NCI-H2107 (cell line): Measurements from ENCODE around the gene SLC28A1.
"Not testable (repeated sequence)": the region's sequence is repeated elsewhere in the genome, so short reads cannot be mapped to it uniquely, and the experiment has no call there.

Source experiments
- DNase-seq: peaks from one replicate; lab custom pipeline; 2025; lab: John Stamatoyannopoulos, UW

Gene SLC28A1

GRCh38 chr15:84909782-84910181, 25.3 kb downstream of the SLC28A1 start:
- DNase-seq: no peak

GRCh38 chr15:84910928-84911623, 26.6 kb downstream of the SLC28A1 start:
- DNase-seq: no peak

- no peak for DNase-seq
Measured at GRCh38 chr15:84911879-84912660, 27.6 kb downstream of the SLC28A1 start.

GRCh38 chr15:84913360-84913723, 28.9 kb downstream of the SLC28A1 start:
- DNase-seq: no peak

GRCh38 chr15:84914351-84914750, 29.9 kb downstream of the SLC28A1 start:
- DNase-seq: no peak

GRCh38 chr15:84914909-84915605, 30.6 kb downstream of the SLC28A1 start:
- no peak for DNase-seq

- DNase-seq: no peak
Measured at GRCh38 chr15:84915606-84915958, 31.1 kb downstream of the SLC28A1 start.

- DNase-seq: no peak
Measured at GRCh38 chr15:84917452-84917851, 33.0 kb downstream of the SLC28A1 start.

GRCh38 chr15:84919106-84919667, 34.7 kb downstream of the SLC28A1 start:
- DNase-seq: no peak

- DNase-seq: no peak
Measured at GRCh38 chr15:84921121-84921520, 36.7 kb downstream of the SLC28A1 start.

GRCh38 chr15:84922530-84922929, 38.1 kb downstream of the SLC28A1 start:
- no peak for DNase-seq

GRCh38 chr15:84924077-84924731, 39.7 kb downstream of the SLC28A1 start:
- DNase-seq: no peak

GRCh38 chr15:84924821-84925569, 40.5 kb downstream of the SLC28A1 start:
- not testable (repeated sequence) for DNase-seq

GRCh38 chr15:84925906-84926305, 41.4 kb downstream of the SLC28A1 start:
- no peak for DNase-seq

- no peak for DNase-seq
Measured at GRCh38 chr15:84926491-84927230, 42.2 kb downstream of the SLC28A1 start.

GRCh38 chr15:84928843-84929168, 44.3 kb downstream of the SLC28A1 start:
- no peak for DNase-seq

GRCh38 chr15:84929795-84930603, 45.5 kb downstream of the SLC28A1 start:
- no peak for DNase-seq

- no peak for DNase-seq
Measured at GRCh38 chr15:84934942-84935729, 50.7 kb downstream of the SLC28A1 start.

GRCh38 chr15:84937144-84937543, 52.7 kb downstream of the SLC28A1 start:
- no peak for DNase-seq
